ENCODE measurements around the gene ARHGEF16.

GRCh38 chr1:3500265-3500835 is 45.9 kb downstream of the ARHGEF16 start:
- TF ChIP-seq POLR2A (IDR thresholded peaks at IDR 0.05; ENCODE audit: low read length) (no peak), GATA1 (IDR thresholded peaks at IDR 0.05; ENCODE audit: low read depth, low read length) (no peak)
